C4-2B (cell line): ENCODE measurements around the gene GTF3C5.

Experiments used
- CTCF ChIP-seq: fragments of 450-650 bp; conservative IDR thresholded peaks from 2 replicates; pipeline ENCODE4 v1.5.1; 2017; ENCODE audit warnings: mild to moderate bottlenecking
- ZFX ChIP-seq: fragments of 450-650 bp; IDR thresholded peaks from 2 replicates; pipeline ENCODE4 v1.6.1; 2017

GRCh38 chr9:133099726-133100505, 69.1 kb downstream of the GTF3C5 start:
- TF ChIP-seq CTCF (no peak), ZFX (no peak)
